Measurements from ENCODE around the gene ACOT6. TPM values are rescaled to one million over a fixed set of nuclear protein-coding genes. Genes with fewer than 3 reads are reported as not detected.
"Not testable (repeated sequence)": the region's sequence is repeated elsewhere in the genome, so short reads cannot be mapped to it uniquely, and the experiment has no call there.

The ACOT6 gene
- total and polyA plus RNA-seq, 8 donors: not detected

DNA sequence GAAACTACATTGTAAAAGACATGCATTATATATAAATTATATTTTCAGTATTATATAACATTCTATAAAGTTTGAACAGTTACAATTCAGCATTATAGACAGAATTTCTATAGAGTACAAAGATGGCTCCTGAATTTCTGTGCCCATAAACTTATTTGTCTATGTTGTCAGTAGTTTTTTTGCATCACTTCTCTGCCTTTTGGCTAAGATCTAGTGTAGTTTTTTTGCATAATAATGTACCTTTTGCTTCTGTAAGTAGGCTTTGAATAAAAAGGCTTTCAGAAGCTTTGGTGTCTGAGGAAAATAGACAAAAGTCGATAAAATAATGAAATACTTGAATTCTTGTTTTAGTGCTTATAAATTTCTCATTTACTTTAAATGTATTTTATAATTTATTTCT lies 43.5 kb downstream of the ACOT6 start:
- intact Hi-C loops (cut with DNase I; ENCODE audit: low total_unique reads): no loop called here
- H3K27me3 ChIP-seq: no peaks in the 10 kb centered on the region
- WGBS, 5 donors: 97 to 100% (median 98%) methylated on average over 1 of the region's 1 CpG
- no peak overlapping the region for H3K4me3 ChIP-seq
- H3K4me1 ChIP-seq: no peaks in the 10 kb centered on the region
- TF ChIP-seq POLR2AphosphoS5 (IDR thresholded peaks at IDR 0.05) (no peak), EP300 (IDR thresholded peaks at IDR 0.05) (no peak), POLR2A (IDR thresholded peaks at IDR 0.05) (no peak)
- TF ChIP-seq, protein P1, sequence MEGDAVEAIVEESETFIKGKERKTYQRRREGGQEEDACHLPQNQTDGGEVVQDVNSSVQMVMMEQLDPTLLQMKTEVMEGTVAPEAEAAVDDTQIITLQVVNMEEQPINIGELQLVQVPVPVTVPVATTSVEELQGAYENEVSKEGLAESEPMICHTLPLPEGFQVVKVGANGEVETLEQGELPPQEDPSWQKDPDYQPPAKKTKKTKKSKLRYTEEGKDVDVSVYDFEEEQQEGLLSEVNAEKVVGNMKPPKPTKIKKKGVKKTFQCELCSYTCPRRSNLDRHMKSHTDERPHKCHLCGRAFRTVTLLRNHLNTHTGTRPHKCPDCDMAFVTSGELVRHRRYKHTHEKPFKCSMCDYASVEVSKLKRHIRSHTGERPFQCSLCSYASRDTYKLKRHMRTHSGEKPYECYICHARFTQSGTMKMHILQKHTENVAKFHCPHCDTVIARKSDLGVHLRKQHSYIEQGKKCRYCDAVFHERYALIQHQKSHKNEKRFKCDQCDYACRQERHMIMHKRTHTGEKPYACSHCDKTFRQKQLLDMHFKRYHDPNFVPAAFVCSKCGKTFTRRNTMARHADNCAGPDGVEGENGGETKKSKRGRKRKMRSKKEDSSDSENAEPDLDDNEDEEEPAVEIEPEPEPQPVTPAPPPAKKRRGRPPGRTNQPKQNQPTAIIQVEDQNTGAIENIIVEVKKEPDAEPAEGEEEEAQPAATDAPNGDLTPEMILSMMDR (IDR thresholded peaks at IDR 0.05): no peak
- H3K36me3 ChIP-seq: peaks cover 0 to 66% (median 30%) of the 10 kb centered on the region in 4 donors
- no peak overlapping the region for H3K27ac ChIP-seq
- DNase-seq: no peak
- no peaks in the 10 kb centered on the region for H3K9me3 ChIP-seq

DNA sequence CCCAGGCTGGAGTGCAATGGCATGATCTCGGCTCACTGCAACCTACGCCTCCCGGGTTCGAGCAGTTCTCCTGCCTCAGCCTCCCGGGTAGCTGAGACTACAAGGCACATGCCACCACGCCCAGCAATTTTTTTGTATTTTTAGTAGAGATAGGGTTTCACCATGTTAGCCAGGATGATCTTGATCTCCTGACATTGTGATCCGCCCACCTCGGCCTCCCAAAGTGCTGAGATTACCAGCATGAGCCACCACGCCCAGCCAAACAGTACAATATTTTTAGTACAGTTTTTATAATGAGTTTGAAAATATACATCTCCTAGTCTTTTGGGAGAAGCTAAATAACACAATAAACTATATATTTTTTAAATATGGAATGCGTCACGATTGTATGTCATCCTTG lies 46.9 kb downstream of the ACOT6 start:
- H3K27me3 ChIP-seq; H3K27ac ChIP-seq; H3K4me1 ChIP-seq; H3K4me3 ChIP-seq; DNase-seq; H3K9me3 ChIP-seq; intact Hi-C loops (cut with DNase I; ENCODE audit: low total_unique reads): not testable (repeated sequence)
- 94 to 97% (median 95%) methylated on average over 11 of the region's 11 CpGs for WGBS, 5 donors
- peaks cover 0 to 58% (median 23%) of the 10 kb centered on the region in 4 donors for H3K36me3 ChIP-seq

GRCh38 chr14:73660511-73660910 lies 48.2 kb downstream of the ACOT6 start:
- no peak for DNase-seq
- intact Hi-C loops (cut with DNase I; ENCODE audit: low total_unique reads): no loop called here
- 45 to 77% (median 62%) methylated on average over 2 of the region's 2 CpGs for WGBS, 5 donors
- TF ChIP-seq, protein P1 (IDR thresholded peaks at IDR 0.05): no peak
- H3K27me3 ChIP-seq: no peaks in the 10 kb centered on the region
- H3K27ac ChIP-seq: no peak overlapping the region
- H3K36me3 ChIP-seq: peaks cover 0 to 50% (median 18%) of the 10 kb centered on the region in 4 donors
- H3K4me3 ChIP-seq: no peak overlapping the region
- H3K4me1 ChIP-seq: no peaks in the 10 kb centered on the region
- H3K9me3 ChIP-seq: no peaks in the 10 kb centered on the region

DNA sequence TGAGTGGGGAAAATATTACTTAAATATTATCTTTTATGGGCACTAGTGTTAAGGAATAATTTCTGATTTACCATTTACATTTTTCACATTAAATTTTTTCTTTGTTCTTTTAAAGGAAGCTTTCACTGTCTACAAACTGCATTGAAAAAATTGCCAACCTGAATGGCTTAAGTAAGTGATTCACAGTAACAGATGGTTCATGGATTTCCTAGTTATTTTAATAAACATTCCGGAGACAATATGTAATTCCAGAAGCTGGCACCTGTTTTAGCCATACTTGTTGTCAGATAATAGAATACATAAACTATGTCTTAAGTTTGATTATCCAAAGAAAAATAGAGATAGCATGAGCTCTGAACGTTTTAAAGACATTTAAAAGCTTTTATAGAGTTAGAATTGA lies 49.6 kb downstream of the ACOT6 start:
- Histone ChIP-seq H3K27ac (no peak overlapping the region), H3K4me1 (no peaks in the 10 kb centered on the region), H3K27me3 (no peaks in the 10 kb centered on the region), H3K36me3 (peaks cover 0 to 51% (median 18%) of the 10 kb centered on the region in 4 donors), H3K9me3 (no peaks in the 10 kb centered on the region), H3K4me3 (no peak overlapping the region)
- TF ChIP-seq EP300 (IDR thresholded peaks at IDR 0.05) (no peak), POLR2A (IDR thresholded peaks at IDR 0.05) (no peak), POLR2AphosphoS5 (IDR thresholded peaks at IDR 0.05) (no peak)
- TF ChIP-seq, protein P1 (IDR thresholded peaks at IDR 0.05): no peak
- WGBS, 5 donors: 68 to 85% (median 79%) methylated on average over 2 of the region's 2 CpGs
- DNase-seq: no peak
- intact Hi-C loops (cut with DNase I; ENCODE audit: low total_unique reads): no loop called here

DNA sequence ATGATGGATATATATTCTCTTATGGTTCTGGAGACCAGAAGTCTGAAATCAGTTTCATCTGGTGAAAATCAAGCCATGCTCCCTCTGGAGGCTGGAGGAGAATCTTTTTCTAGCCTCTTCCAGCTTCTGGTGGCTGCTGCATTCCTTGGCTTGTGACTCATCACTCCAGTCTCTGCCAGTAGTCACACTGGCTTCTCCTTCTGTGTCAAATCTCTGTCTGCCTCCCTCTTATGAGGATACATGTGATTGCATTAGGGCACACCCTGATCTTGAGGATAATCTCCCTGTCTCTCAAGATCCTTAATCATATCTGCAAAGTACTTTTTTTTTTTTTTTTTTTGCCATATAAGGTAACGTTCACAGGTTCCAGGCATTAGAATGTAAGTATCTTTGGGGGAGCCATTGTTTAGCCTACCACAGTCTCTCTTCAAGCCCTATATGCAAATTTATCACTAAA lies 50.2 kb downstream of the ACOT6 start:
- H3K4me3 ChIP-seq: no peak overlapping the region
- no peaks in the 10 kb centered on the region for H3K27me3 ChIP-seq
- no peaks in the 10 kb centered on the region for H3K9me3 ChIP-seq
- peak in 1 of 3 donors; percentile 39 for TF ChIP-seq POLR2AphosphoS5 (IDR thresholded peaks at IDR 0.05)
- TF ChIP-seq EP300 (IDR thresholded peaks at IDR 0.05): no peak
- TF ChIP-seq POLR2A (IDR thresholded peaks at IDR 0.05): no peak
- TF ChIP-seq, protein P1 (IDR thresholded peaks at IDR 0.05): no peak
- intact Hi-C loops (cut with DNase I; ENCODE audit: low total_unique reads): no loop called here
- H3K27ac ChIP-seq: no peak overlapping the region
- peak in 1 of 2 donors; percentile 11 for DNase-seq
- 64 to 92% (median 73%) methylated on average over 1 of the region's 1 CpG for WGBS, 5 donors
- peaks cover 0 to 52% (median 23%) of the 10 kb centered on the region in 4 donors for H3K36me3 ChIP-seq
- no peaks in the 10 kb centered on the region for H3K4me1 ChIP-seq

Data from stomach (tissue), 9 donors.